Calu3 (cell line): ENCODE data around the gene TMEM269. TPM values are rescaled to one million over a fixed set of nuclear protein-coding genes. Genes with fewer than 3 reads are reported as not detected.

ENCODE experiments used
- BruUV-seq: library from RNA; stranded (reverse); fragments of 400-500 nt; replicated peaks from 2 replicates; lab custom pipeline; 2021; lab: Mats Ljungman, UMichigan
- CTCF ChIA-PET: fragments of 300-600 bp; sonication (Branson Sonifier 250); formaldehyde crosslinking; loops from one replicate; lab custom pipeline; 2022; ENCODE audit warnings: antibody characterized with exemption; lab: Charles Lee
- DNase-seq: peaks from one replicate; pipeline ENCODE4 v3.0.0; 2022
- H3K27ac Mint-ChIP-seq: one replicate; pipeline ENCODE4 v1.8.0; 2022; ENCODE audit warnings: mixed read lengths; ENCODE audit not compliant: unreplicated experiment
- H3K27me3 Mint-ChIP-seq: one replicate; pipeline ENCODE4 v1.8.0; 2022; ENCODE audit warnings: mixed read lengths; ENCODE audit not compliant: unreplicated experiment
- H3K36me3 Mint-ChIP-seq: one replicate; pipeline ENCODE4 v1.8.0; 2022; ENCODE audit warnings: mild to moderate bottlenecking, moderate library complexity, mixed read lengths; ENCODE audit not compliant: insufficient read depth, unreplicated experiment
- H3K4me1 Mint-ChIP-seq: one replicate; pipeline ENCODE4 v1.8.0; 2022; ENCODE audit warnings: mild to moderate bottlenecking, low read depth, mixed read lengths; ENCODE audit not compliant: unreplicated experiment
- H3K4me3 Mint-ChIP-seq: one replicate; pipeline ENCODE4 v1.8.0; 2022; ENCODE audit warnings: mild to moderate bottlenecking, low read depth, moderate library complexity, mixed read lengths; ENCODE audit not compliant: unreplicated experiment
- H3K9me3 Mint-ChIP-seq: one replicate; pipeline ENCODE4 v1.8.0; 2022; ENCODE audit warnings: low read depth, mixed read lengths; ENCODE audit not compliant: unreplicated experiment
- intact Hi-C: fragments of 100-400 bp; cut with micrococcal nuclease; formaldehyde crosslinking; loops from one replicate; pipeline ENCODE4 v1.10.0; 2022; ENCODE audit not compliant: unreplicated experiment
- total RNA-seq: library from RNA; stranded (reverse); gene quantifications from 2 replicates; pipeline ENCODE4 v1.2.3, GENCODE V29; 2022
- TF ChIP-seq, protein P1 (sequence below): fragments of 200-600 bp; IDR thresholded peaks from one replicate; pipeline ENCODE4 v1.8.0; 2022; ENCODE audit warnings: antibody characterized with exemption; ENCODE audit not compliant: unreplicated experiment

Gene TMEM269
- total RNA-seq, 1 experiment from 2014 or later: 0.94 TPM

DNA sequence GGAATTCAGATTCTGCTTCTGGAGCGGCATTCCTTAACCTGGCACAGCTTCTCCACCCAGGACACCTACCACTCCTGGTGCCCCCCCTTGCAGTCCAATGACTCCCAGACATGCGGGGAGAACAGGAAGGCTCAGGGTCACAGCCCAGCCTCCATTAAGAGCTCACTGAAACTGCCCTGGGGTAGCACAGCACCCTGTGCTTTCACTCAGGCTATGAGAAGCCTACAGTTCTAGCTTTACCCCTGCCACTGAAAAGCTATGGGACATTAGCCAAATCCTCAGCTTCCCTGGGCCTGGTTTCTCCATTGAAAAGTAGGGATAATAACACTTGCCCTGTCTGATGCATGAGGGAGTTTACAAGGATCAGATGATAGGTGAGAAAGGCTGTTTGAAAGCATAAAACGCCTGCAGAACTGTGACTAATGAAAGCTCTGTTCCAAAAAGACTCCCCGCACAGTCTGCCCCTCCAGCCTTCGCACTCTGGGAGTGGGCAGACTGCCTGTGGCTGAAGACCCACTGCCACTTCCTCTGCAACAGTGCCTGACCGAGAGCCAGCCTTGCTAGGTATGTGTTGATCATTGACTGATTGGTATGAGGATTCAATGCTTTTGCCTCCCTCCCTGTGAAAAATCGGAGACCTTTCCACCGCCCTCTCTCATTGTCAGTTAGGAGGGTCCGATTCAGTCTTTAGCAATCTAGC lies 42.0 kb upstream of the TMEM269 start:
- CTCF ChIA-PET: no interaction called here
- Mint-ChIP-seq H3K27ac (no peak overlapping the region), H3K9me3 (no peaks in the 10 kb centered on the region), H3K4me3 (no peak overlapping the region), H3K36me3 (peaks cover 6% of the 10 kb centered on the region), H3K27me3 (peaks cover 16% of the 10 kb centered on the region), H3K4me1 (no peaks in the 10 kb centered on the region)
- no TSS peak for BruUV-seq
- no peak for DNase-seq
- intact Hi-C loops: no loop called here
- TF ChIP-seq, protein P1, sequence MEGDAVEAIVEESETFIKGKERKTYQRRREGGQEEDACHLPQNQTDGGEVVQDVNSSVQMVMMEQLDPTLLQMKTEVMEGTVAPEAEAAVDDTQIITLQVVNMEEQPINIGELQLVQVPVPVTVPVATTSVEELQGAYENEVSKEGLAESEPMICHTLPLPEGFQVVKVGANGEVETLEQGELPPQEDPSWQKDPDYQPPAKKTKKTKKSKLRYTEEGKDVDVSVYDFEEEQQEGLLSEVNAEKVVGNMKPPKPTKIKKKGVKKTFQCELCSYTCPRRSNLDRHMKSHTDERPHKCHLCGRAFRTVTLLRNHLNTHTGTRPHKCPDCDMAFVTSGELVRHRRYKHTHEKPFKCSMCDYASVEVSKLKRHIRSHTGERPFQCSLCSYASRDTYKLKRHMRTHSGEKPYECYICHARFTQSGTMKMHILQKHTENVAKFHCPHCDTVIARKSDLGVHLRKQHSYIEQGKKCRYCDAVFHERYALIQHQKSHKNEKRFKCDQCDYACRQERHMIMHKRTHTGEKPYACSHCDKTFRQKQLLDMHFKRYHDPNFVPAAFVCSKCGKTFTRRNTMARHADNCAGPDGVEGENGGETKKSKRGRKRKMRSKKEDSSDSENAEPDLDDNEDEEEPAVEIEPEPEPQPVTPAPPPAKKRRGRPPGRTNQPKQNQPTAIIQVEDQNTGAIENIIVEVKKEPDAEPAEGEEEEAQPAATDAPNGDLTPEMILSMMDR: no peak

DNA sequence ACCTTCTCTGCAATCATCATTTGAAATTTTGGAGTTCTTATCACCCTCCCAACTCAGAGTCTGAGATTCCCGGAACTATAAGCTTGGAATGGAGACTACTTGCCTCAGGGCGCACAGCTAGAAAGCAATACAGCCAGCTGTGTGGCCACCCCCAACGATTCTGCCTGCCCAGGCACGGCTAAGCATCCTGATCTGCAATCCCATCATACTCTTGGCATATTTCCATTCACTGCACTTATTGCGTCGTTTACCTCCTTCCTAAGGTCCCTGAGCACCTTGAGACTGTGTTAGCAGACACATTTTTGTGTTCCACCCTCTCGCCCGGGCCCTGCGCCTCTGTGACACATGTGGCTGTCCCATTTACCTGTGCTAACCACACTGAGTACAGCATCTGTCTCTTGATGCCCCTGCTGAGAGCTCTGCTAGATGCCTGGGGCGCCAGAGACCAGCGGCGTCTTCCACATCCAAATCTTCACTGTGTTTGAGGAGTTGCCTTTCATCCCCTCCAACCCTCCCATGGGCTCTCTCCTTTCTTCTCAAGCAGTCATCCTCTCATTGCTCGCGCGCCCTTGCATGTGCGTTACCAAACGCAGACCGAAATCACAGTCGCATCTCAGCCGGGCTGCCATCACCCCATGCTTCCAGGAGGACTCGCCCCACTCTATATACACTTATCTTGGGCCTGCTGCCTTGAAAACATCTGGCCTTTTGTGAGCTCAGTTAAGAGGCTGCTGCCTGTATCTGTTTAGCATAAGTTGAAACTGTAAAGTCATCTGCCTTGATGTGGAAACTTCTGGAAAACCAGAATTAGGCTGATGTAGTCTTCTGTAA lies 41.3 kb upstream of the TMEM269 start:
- no peak for DNase-seq
- Mint-ChIP-seq H3K27ac (no peak overlapping the region), H3K27me3 (peaks cover 16% of the 10 kb centered on the region), H3K4me1 (no peaks in the 10 kb centered on the region), H3K9me3 (no peaks in the 10 kb centered on the region), H3K36me3 (peaks cover 6% of the 10 kb centered on the region), H3K4me3 (no peak overlapping the region)
- no TSS peak for BruUV-seq
- CTCF ChIA-PET: no interaction called here
- TF ChIP-seq, protein P1: no peak
- intact Hi-C loops: no loop called here

DNA sequence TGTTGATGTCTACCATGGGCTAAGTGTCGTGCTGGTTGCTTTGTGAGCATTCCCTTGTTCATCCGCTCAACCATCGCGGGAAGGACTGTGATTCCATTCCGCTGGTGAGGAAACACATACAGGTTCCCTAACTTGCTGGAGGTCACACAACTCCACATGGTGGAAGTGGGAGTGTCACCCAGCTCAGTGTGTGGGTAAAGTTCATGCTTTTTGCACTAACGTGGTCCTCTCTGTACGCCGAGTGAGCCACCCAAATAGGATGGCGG lies 40.7 kb upstream of the TMEM269 start:
- no peak overlapping the region for H3K4me3 Mint-ChIP-seq
- no TSS peak for BruUV-seq
- no peak for DNase-seq
- intact Hi-C loops: no loop called here
- peaks cover 16% of the 10 kb centered on the region for H3K27me3 Mint-ChIP-seq
- peaks cover 6% of the 10 kb centered on the region for H3K36me3 Mint-ChIP-seq
- H3K9me3 Mint-ChIP-seq: no peaks in the 10 kb centered on the region
- CTCF ChIA-PET: no interaction called here
- no peak overlapping the region for H3K27ac Mint-ChIP-seq
- no peaks in the 10 kb centered on the region for H3K4me1 Mint-ChIP-seq
- TF ChIP-seq, protein P1: no peak

DNA sequence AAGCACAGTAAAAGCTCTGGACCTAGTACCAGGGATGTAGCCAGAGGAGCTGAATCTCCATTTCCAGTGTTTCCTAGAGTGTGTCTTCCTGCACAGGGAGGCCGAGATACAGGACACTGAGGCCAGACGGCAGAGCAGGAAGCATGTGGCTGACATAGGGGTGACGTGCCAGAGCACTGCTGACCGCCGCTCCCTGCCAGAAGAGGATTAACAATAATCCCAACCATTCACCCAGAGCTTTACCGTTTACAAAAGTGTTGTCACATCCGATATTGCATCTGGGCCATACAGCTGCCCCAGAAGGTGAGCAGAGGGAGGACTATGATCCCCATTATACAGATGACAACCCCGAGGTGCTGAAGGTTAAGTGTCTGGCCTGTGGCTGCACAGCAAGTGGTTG lies 38.9 kb upstream of the TMEM269 start:
- no peaks in the 10 kb centered on the region for H3K4me1 Mint-ChIP-seq
- no peak overlapping the region for H3K4me3 Mint-ChIP-seq
- no TSS peak for BruUV-seq
- TF ChIP-seq, protein P1: no peak
- no peak overlapping the region for H3K27ac Mint-ChIP-seq
- H3K36me3 Mint-ChIP-seq: peaks cover 6% of the 10 kb centered on the region
- no peak for DNase-seq
- CTCF ChIA-PET: no interaction called here
- peaks cover 16% of the 10 kb centered on the region for H3K27me3 Mint-ChIP-seq
- intact Hi-C loops: loop anchor here (5.0 kb wide), 1 partner anchor 169 kb away; no protein-coding TSS in a partner anchor
- H3K9me3 Mint-ChIP-seq: no peaks in the 10 kb centered on the region
